Peyer's patch (tissue), 4 donors: Measurements from ENCODE around the gene SLC35F4.

Experiments
- CTCF ChIP-seq, 6 experiments: fragments of 450-650 bp in 4 of 6; fragments of 200-600 bp in 2 of 6; sonication (generic) in 1 of 6; IDR thresholded peaks; one replicate each; pipeline ENCODE4 v1.5.1; 2017 to 2019; ENCODE audit warnings: antibody characterized with exemption in 6 of 6, mild to moderate bottlenecking in 3 of 6, moderate library complexity in 1 of 6
- POLR2A ChIP-seq, 2 donors: fragments of 450-650 bp; IDR thresholded peaks; one replicate each; pipeline ENCODE4 v1.5.1; 2017; ENCODE audit warnings: antibody characterized with exemption in 2 of 2, mild to moderate bottlenecking in 2 of 2, moderate library complexity in 2 of 2

DNA sequence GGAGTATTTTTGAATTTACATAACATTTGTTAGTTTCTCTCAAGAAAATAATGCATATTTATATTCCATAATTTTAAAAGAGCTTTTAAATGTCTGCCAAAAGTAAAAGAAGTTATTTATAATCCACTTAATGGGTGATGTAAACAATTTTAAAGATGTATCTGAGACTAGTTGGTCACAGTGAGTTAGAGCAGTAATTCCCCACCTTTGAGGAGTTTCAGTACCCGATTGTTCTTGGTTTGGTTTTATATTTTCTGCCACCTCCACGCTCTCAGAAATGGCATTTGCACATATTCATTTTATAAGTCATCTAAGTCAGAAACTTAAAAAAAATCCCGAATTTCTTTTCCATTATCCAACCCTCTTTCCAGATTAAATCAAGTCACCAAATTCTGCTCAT lies 153.2 kb downstream of the SLC35F4 start:
- TF ChIP-seq CTCF (IDR thresholded peaks at IDR 0.05), result no peak
- TF ChIP-seq POLR2A (IDR thresholded peaks at IDR 0.05), result no peak
